HG03354 (cell line): ENCODE measurements around the gene CHCHD3.

Source experiments
- ATAC-seq: cut with Tn5 transposase; IDR thresholded peaks from one replicate; pipeline ENCODE4 v1.9.1; 2021; ENCODE audit warnings: mild to moderate bottlenecking; ENCODE audit not compliant: unreplicated experiment, poor library complexity, severe bottlenecking

The CHCHD3 gene

DNA sequence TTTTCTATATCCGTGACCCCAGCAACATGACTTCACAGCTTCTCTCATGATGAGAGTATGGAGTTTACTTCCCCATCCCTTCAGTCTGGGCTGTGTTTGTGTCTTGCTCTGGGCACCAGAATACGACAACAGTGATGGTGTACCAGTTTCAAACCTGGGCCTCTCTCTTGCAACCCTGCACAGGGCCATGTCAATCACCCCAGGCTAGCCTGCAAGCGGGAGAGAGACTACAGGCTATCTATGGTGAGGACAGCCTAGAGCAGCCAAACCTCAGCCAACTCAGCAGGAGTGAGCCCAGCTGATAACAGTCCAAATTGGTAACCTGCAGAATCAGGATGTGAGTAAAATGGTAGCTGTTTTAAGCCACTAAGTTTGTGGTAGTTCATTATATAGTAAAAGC, 235.8 kb downstream of the CHCHD3 start:
- ATAC-seq, result no peak

DNA sequence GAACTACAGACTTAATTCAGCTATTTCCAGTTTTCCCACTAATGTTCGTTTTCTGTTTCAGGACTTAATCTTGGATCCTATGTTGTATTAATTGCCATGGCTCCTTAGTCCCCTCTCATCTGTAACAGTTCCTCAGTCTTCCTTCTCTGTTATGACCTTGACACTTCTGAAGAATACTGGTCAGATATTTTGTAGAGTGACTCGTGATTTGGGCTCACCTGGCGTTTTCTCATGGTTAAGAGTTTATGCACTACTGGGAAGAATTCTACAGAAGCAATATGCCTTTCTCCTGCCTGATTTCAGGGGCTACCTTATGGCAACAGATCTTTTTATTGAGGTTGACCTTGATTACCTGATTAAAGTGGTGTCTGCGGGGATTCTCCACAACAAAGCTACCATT, 239.4 kb downstream of the CHCHD3 start:
- no peak for ATAC-seq

DNA sequence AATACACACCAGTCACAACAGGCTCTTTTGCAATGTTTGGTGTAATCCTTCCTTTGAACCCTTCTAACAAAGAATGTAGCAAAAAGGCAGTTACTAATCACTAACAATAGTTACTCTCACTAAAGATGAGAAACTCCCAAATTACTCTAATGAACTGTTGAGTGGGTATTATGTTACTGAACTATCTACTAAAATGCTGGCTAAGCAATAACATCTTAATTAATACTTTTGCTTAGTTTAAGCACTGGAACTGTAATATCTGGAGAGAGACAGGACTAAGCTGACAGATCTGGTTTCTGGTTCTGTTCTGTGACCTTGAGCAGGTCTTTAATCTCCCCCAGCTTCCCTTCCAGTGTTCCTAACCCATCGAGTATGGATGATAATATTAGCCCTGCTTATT, 241.7 kb downstream of the CHCHD3 start:
- no peak for ATAC-seq

DNA sequence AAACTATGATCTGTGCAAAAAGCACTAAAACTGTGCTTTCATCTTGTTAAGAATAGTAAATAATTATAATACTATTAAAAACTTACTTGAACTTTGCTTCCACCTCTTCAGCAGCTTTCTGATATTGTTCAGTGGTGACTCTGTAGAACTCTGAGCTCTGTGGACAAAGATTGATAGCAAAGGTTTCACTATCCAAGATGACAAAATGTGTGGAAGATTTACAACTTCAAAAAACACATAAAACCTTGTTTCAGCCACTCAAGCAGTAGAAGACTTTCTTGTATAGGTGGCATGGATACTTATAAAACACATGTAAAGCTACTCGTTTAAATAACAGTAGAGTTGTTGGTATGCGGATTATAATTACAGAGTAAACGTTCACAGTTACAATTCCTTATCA, 243.6 kb downstream of the CHCHD3 start:
- no peak for ATAC-seq

DNA sequence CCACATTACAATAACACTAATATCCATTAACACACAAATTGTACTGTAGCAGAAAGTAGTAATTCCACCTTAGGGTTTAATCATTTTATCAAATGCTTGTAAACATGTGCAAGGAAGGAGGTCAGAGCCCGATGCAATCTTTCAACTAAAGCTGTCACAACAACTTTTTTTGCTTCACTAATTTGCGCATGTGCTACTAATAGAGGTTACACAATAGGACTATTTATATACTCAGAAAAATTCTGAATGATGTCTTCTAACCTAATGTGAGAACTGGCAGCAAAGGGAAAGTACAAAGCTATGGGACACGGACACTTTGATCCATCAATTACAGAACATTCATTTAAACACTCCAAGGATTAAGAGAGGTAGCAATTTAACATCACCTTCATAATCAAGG, 244.4 kb downstream of the CHCHD3 start:
- no peak for ATAC-seq

DNA sequence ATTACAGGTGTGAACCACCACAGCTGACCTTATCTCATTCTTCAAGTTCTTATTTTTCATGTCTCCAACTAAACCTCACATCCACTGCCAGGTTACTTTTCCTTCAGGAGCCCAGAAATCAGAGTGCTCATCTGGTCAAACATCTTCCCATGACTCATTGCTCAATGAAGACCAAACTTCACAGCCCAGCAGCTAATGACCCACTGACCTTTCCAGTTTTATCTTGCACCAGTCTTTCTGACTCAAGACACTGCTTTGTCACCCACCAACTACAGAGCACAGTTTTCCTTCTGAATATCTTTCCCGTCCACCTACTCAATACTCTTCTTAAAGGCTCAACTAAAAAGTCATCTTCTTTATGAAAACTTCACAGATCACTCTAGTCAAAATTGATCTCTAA, 245.1 kb downstream of the CHCHD3 start:
- no peak for ATAC-seq

DNA sequence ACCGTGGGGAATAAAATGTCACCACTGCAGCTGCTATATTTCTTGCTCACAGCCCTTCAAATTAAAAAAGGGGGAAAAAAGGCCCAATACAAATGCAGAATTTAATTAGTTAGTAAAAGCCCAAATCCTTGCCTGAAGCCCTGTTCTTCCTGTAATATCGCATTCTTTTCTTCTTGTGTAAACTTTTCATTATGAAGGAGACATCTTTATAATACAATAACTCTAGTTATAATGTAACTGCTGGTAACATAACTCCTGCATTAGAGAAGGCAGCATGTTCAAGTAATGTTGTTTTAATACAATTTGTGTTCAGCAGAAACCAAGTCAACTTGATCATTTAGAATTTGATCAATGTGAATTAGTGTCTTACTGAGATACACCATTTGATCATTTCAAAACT, 250.9 kb downstream of the CHCHD3 start:
- no peak for ATAC-seq

DNA sequence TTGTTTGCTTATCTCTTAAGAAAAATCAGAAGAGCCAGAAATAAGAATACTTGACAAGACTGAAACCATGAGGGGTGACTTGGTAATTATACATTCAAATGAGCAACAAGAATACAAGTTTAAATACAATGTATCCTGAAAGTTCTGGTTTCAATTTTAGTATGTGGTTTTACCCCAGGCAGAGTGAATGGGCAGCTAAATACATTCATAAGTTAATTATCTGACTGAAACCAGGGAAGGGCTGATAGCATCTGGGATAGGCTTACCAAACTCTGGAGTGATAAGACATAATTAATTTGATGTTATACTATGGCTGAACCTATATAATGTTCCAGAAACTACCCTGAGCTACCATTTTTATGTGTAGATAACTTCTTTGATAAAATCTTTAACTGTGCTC, 253.4 kb downstream of the CHCHD3 start:
- ATAC-seq, result no peak

DNA sequence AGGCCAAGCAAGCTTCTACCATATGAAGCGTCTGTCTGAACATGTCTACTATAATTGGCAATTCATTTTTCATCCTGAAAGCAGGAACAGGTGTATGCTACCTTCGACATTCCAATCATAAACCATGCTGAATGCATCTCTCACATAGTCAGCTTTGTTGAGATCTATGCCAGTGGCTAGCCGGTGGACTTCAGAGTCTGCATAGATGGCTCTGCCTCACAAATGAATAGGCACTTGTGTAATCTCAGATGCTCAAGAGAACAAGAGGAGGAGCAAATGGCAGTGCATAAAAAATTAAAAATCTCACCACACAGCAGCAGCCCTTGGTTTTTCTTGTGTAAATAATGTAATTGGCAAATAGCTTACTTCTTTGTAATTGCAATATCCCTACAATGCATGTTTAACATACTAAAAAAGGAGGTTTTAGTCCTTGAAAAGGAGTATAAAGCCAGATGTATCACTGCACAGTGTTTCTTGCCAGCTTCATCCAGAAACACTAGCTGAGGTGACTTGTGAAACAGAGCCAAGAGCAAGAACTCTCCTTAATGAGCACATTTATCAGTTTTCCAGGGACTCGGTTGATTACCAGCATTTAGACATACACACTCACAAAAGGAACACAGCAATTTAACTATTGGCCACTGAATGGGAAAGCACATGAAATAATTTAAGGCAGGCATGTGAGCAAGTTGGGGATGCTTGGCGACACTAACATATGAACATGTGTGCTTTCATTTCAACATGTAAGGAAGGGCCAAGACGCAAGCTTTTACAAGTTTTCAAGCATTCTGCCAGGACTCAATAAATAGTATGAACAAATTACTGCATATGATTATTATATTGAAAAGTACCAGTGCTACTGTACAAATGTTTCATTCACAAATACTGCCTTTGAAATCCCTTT, 255.7 kb downstream of the CHCHD3 start:
- ATAC-seq, result no peak

DNA sequence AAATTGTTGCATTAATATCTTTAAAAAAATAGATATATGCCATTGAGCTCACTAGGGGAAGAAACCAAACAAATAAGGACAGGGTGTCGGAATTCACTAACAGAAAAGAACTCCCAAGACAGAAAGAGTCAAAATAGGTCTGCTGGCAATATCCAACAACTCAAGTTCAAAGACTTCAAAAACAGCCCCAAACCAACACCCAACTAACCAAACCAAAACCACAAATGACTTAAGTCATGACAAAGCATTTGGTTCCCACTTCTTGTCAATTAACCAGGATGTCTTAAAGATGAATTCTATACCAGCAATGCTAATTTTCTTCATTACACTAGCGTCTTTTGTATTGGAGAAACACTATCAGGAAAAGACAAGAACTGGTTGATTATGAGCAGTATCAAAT, 256.7 kb downstream of the CHCHD3 start:
- ATAC-seq, result no peak

DNA sequence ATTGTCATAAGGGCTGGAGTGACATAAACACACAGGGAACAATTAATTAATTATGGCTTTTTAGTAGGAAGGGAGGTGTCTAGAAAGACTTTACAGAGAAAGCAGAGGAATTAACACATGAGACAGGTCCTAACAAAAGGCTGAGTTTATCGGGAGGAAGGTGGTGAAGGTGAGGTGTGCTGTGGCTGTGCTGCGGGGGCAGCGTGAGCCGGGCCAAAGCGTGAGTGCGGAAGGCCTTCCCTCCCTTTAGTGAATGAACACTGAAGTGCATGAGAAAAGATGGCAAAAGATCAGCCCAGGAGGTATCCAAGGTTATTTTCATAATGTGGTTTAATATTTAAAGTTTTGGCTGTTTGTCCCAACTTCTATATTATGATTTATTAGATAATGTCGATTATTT, 262.2 kb downstream of the CHCHD3 start:
- ATAC-seq, result no peak

DNA sequence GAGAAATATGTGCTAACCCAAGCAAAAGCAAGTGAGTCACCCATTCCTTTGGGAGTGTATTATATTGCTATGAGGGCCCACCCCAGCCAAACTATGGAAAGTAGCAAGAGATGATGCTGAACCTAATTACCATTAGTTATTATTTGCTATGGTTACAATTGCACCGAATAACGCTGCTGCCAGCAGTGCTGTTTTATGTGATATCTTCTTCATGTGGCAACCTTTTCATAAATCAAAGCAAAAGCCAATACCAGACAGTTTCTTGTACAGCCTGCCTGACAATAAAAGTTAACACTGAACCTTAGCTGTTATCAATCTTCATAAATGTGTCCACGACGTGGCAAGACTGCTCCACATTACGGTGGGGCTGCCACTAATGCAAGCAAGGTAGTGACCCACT, 263.9 kb downstream of the CHCHD3 start:
- no peak for ATAC-seq

DNA sequence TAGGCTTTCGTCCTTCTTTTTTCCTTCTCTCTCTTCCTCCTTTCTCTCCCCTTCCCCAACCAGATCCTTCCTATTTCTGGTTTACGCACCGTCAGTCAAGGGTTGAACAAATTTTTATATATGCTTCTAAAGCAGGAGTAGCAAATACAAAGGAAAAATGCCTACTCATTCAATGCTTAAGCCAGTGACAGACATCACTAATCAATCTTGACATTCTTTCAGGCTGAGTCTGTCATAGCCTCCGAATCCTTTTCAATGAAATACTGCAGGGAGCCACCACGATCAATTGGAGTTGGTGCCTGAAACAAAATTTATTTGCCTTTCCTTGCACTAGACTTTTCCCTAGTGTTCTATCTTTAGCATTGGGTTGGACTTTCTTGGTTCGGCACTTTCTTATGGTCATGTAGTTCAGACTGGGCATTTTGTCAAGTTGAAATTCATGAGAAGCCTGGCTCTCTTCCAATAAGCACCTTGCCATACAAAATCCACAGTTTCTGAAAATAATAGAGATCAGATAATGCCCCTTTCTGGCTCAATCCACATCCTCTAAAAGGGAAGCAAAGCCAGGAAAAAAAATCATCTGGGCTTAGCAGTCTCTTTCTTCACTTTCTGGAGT, 266.1 kb downstream of the CHCHD3 start:
- no peak for ATAC-seq

DNA sequence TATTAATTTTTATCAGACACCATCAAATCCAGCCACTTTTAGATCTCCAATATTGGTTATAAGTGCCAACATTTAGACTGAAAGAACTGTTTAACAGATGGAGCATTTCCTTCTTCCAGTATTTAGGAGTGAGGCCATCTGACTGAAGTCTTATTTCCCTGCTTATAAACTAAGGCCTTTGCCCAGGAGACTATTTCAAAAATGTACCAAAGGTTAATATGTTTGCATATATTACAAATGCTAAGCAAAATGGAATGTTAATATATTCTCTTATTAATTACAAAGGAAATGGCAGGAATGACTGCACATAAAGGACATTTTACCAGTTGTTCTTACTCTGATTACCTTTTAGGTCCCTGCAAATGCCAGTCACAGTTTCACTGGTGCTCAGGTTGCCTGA, 266.8 kb downstream of the CHCHD3 start:
- no peak for ATAC-seq

DNA sequence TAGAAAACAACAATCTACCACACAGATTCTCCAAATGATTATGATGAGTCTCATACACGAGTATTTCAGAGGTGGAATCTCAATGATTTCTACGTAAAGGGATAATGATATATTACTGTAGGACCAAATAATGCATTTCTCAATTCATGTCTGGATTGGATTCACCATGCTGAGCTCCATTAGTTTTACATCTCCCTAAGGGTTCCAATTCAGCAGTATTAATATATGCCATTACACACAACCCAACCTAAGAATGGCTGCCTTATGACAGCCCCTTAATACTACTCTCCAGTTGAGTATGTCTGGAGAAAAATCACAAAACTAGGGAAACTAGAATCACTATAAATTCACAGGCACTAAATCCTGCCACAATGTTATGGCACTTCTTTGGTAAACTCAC, 271.3 kb downstream of the CHCHD3 start:
- ATAC-seq, result no peak

DNA sequence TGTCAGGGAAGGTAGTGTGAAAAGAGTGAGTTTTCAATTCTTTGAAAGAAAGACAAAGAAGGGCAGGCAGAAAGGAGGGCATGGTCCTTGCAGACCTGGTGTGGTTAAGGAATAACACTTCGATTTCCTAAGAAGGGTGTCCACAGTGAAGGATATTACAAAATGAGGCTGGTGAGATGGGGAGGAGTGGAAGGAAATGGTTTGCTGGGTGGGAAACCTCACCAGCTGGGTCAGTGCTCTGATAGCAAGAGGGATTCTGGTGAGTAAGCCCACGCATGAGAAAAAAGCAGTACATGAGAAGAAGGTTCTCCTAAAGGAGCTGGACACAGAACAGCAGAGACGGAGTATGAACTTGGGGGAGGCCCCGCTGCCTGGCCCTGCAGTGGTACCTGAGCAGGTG, 275.1 kb downstream of the CHCHD3 start:
- ATAC-seq, result no peak

DNA sequence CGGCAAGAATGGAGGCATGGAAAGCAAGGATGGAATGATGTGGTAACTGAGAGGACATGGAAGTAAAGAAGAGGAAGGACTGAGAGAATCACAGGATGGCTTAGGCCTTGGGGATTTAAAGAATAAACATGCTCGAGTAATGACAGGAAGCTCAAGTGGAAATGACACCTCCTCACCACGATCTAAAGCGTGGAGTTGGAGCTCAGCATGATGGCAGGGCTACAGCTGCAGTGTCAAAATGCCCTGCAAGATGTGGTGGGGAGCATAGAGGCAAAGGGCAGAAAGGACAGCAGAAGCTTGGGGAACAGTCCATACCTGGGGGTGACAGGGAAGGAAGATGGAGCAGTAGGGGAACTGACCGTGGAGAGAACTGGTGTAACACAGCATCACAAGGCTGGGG, 276.1 kb downstream of the CHCHD3 start:
- no peak for ATAC-seq

DNA sequence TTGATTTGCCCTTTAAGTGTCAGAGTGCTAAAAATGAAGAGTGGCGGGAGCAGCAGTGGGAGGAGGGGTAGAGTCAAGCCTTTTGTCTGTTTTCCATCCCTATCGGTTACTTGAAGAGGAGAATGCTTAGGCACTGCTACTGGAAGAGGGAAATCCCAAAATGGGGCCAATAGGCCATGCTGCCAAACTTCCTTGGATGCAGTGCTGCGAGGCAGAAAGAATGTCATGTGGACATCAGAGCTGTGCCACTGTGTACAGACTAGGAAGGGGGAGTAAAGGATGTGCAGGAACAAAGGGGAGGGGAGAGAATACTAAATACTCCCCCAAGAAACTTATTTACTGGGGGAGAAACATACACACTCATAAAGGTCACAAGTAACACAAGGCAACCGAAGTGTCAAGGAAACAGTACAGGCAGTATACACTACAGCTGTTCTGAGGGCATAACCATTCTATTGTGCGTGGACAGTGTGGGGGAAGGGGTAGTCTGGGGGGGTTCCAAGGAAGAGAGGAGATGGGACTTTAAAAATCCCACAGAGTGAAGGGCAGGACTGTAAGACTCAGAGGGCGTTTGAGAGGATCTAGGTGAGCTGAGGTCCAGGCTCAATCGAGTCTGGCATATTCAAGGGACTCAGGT, 276.9 kb downstream of the CHCHD3 start:
- no peak for ATAC-seq

DNA sequence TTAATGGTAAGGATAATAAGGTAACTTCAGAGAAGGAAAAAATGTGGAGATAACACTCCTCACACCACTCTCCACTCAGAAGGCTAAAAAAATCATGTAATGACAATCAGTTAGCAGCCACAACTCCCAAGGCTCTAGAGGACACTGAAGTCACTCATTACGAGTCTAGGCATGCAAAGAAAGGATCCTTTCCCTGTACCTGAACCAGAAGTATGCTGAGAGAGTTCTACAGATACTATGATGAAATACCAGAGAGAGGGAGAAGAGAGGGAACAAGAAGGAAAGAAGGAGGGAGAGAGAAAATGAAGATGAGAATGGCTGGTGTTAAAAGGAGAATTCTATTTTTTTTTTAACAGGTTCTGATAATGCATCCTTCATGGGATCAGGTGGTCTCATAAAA, 281.4 kb downstream of the CHCHD3 start:
- no peak for ATAC-seq

DNA sequence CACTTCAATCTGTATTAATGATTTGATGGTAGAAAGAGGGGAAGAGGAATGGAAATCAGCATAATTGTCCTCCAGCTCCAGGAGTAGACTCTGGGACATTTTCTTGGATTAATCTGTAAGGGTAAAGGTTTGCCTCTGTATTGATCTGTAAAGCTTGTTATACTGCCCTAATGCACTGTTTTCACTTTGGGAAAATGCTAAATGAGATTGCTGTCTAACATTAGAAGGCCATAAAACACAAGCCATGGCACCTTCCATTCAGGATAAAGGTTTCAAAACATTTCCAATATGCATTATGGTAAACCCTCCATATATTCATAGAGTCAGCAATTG, 282.8 kb downstream of the CHCHD3 start:
- ATAC-seq, result no peak

DNA sequence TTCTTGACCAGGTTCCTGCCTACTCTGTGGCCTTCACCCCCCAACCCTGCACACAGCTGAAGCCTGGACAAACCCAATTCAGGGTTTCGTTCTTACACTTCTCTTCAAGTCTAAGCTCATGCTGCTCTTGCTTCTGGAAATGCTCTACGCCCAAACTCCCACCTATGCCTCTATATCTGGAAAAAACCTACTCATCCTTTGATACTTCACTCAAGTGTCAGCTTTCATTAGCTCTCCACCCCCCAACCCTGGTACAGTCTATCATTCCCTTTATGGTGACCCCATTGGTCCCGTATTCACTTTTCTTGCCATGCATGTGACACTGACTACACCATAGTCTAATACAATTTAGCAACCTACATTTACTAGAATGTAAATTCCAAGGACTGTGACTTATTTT, 284.7 kb downstream of the CHCHD3 start:
- ATAC-seq, result no peak
